ENCODE results near the gene SYT3.

GRCh38 chr19:50626011-50626410 is 13.7 kb downstream of the SYT3 start:
- TF ChIP-seq, protein P1, sequence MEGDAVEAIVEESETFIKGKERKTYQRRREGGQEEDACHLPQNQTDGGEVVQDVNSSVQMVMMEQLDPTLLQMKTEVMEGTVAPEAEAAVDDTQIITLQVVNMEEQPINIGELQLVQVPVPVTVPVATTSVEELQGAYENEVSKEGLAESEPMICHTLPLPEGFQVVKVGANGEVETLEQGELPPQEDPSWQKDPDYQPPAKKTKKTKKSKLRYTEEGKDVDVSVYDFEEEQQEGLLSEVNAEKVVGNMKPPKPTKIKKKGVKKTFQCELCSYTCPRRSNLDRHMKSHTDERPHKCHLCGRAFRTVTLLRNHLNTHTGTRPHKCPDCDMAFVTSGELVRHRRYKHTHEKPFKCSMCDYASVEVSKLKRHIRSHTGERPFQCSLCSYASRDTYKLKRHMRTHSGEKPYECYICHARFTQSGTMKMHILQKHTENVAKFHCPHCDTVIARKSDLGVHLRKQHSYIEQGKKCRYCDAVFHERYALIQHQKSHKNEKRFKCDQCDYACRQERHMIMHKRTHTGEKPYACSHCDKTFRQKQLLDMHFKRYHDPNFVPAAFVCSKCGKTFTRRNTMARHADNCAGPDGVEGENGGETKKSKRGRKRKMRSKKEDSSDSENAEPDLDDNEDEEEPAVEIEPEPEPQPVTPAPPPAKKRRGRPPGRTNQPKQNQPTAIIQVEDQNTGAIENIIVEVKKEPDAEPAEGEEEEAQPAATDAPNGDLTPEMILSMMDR (IDR thresholded peaks at IDR 0.05; ENCODE audit: insufficient read depth, low read length, poor library complexity, severe bottlenecking) = no peak
- TF ChIP-seq EZH2phosphoT487 (conservative IDR thresholded peaks at IDR 0.05; ENCODE audit: low read length) = no peak
